Measurements from ENCODE around the gene PITX2. TPM values are rescaled to one million over a fixed set of nuclear protein-coding genes. Genes with fewer than 3 reads are reported as not detected.

PITX2 gene
- total and polyA plus RNA-seq, 2 of the 13 experiments (the other 11 are each of a cell fraction or from before 2014, with no cell fraction given) = not detected

DNA sequence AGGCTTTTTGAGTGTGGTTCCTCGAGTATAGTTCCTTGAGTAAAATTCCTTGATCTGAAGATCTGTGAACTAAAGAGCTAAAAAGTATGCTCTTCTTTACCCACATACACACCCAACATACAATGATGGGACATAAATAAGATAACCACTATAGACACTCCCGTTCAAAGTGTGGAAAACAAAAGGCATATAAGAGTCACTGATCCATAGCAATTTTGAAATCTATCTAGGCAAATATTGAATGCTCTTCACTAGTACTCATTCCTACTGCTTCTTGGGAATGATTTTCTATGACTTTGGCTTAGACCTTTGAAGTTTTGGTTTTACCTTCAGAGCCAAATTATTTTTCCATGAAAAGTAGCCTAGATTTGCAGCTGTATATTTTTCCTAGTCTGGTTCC lies 26.4 kb downstream of the PITX2 start (continued):
- TF ChIP-seq, protein P1, sequence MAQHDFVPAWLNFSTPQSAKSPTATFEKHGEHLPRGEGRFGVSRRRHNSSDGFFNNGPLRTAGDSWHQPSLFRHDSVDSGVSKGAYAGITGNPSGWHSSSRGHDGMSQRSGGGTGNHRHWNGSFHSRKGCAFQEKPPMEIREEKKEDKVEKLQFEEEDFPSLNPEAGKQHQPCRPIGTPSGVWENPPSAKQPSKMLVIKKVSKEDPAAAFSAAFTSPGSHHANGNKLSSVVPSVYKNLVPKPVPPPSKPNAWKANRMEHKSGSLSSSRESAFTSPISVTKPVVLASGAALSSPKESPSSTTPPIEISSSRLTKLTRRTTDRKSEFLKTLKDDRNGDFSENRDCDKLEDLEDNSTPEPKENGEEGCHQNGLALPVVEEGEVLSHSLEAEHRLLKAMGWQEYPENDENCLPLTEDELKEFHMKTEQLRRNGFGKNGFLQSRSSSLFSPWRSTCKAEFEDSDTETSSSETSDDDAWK (CRISPR knock-in tag; IDR thresholded peaks at IDR 0.05) = no peak

DNA sequence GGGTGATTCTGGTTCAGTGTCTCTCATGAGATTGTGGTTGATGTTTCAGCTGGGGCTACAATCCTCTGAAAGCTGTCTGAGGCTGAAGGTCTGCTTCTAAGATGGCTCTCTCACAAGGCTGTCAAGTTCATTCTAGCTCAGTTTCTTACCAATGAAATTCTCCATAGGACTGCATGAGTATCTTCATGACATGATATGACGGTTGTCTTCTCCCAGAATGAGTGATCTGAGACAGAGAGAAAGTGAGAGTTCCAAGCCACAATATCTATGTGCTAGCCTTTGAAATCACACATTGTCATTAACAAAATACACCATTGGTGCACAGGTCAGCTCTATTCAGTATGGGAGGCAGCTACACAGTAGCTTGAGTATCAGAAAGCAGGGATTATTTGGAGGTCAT lies 27.3 kb downstream of the PITX2 start:
- Histone ChIP-seq H3K27ac (ENCODE audit: extremely low read length, insufficient read depth, low read length) (no peak overlapping the region), H4K20me1 (ENCODE audit: insufficient read depth, low read length) (no peaks in the 10 kb centered on the region), H2AFZ (ENCODE audit: low read length) (no peak overlapping the region), H3K4me1 (ENCODE audit: insufficient read depth, low read length) (no peaks in the 10 kb centered on the region), H3K9ac (ENCODE audit: insufficient read depth, low read depth, low read length) (no peak overlapping the region), H3K9me3 (ENCODE audit: low read length) (peaks cover 5% of the 10 kb centered on the region; the same call in 1 of the 2 replicates), H3K36me3 (replicated peaks in 1 of 2; ENCODE audit: control insufficient read depth in 1 of 2, insufficient read depth in 2 of 2, low read length in 2 of 2) (no peaks in the 10 kb centered on the region), H3K27me3 (ENCODE audit: control insufficient read depth in 1 of 2, insufficient read depth in 2 of 2, low read length in 2 of 2) (no peaks in the 10 kb centered on the region), H3K79me2 (ENCODE audit: insufficient read depth, low read length) (no peaks in the 10 kb centered on the region), H3K4me2 (ENCODE audit: low read depth, low read length) (no peak overlapping the region), H3K4me3 (replicated peaks in 1 of 3; ENCODE audit: insufficient read depth in 1 of 3, low read depth in 2 of 3, low read length in 3 of 3) (no peak overlapping the region)
- POLR2A ChIA-PET = no interaction called here
- ATAC-seq (no peak), FAIRE-seq (no peak), DNase-seq (ENCODE audit: low spot score) (no peak)
- TF ChIP-seq NAIF1 (CRISPR knock-in tag; IDR thresholded peaks at IDR 0.05; ENCODE audit: borderline replicate concordance) = no peak
- TF ChIP-seq KDM4B (CRISPR knock-in tag; IDR thresholded peaks at IDR 0.05) = no peak
- no peak for TF ChIP-seq GATA4 (IDR thresholded peaks at IDR 0.05; ENCODE audit: borderline replicate concordance, low read depth)
- no peak for TF ChIP-seq ZNF644 (CRISPR knock-in tag; IDR thresholded peaks at IDR 0.05; ENCODE audit: low read depth)
- TF ChIP-seq TGIF2 (CRISPR knock-in tag; IDR thresholded peaks at IDR 0.05) = no peak
- no peak for TF ChIP-seq ZNF326 (CRISPR knock-in tag; IDR thresholded peaks at IDR 0.05; ENCODE audit: borderline replicate concordance)
- TF ChIP-seq TCF7 (IDR thresholded peaks at IDR 0.05; ENCODE audit: low read depth) = no peak
- TF ChIP-seq, protein P2, sequence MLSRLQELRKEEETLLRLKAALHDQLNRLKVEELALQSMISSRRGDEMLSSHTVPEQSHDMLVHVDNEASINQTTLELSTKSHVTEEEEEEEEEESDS (CRISPR knock-in tag; IDR thresholded peaks at IDR 0.05; ENCODE audit: borderline replicate concordance) = no peak
- TF ChIP-seq, protein P3, sequence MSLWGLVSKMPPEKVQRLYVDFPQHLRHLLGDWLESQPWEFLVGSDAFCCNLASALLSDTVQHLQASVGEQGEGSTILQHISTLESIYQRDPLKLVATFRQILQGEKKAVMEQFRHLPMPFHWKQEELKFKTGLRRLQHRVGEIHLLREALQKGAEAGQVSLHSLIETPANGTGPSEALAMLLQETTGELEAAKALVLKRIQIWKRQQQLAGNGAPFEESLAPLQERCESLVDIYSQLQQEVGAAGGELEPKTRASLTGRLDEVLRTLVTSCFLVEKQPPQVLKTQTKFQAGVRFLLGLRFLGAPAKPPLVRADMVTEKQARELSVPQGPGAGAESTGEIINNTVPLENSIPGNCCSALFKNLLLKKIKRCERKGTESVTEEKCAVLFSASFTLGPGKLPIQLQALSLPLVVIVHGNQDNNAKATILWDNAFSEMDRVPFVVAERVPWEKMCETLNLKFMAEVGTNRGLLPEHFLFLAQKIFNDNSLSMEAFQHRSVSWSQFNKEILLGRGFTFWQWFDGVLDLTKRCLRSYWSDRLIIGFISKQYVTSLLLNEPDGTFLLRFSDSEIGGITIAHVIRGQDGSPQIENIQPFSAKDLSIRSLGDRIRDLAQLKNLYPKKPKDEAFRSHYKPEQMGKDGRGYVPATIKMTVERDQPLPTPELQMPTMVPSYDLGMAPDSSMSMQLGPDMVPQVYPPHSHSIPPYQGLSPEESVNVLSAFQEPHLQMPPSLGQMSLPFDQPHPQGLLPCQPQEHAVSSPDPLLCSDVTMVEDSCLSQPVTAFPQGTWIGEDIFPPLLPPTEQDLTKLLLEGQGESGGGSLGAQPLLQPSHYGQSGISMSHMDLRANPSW (CRISPR knock-in tag; IDR thresholded peaks at IDR 0.05; ENCODE audit: borderline replicate concordance) = no peak
- TF ChIP-seq ZNF83 (CRISPR knock-in tag; IDR thresholded peaks at IDR 0.05; ENCODE audit: borderline replicate concordance) = no peak
- TF ChIP-seq, protein P4, sequence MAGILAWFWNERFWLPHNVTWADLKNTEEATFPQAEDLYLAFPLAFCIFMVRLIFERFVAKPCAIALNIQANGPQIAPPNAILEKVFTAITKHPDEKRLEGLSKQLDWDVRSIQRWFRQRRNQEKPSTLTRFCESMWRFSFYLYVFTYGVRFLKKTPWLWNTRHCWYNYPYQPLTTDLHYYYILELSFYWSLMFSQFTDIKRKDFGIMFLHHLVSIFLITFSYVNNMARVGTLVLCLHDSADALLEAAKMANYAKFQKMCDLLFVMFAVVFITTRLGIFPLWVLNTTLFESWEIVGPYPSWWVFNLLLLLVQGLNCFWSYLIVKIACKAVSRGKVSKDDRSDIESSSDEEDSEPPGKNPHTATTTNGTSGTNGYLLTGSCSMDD (CRISPR knock-in tag; IDR thresholded peaks at IDR 0.05) = no peak
- TF ChIP-seq ZNF333 (CRISPR knock-in tag; IDR thresholded peaks at IDR 0.05; ENCODE audit: borderline replicate concordance) = no peak
- TF ChIP-seq, protein P5, sequence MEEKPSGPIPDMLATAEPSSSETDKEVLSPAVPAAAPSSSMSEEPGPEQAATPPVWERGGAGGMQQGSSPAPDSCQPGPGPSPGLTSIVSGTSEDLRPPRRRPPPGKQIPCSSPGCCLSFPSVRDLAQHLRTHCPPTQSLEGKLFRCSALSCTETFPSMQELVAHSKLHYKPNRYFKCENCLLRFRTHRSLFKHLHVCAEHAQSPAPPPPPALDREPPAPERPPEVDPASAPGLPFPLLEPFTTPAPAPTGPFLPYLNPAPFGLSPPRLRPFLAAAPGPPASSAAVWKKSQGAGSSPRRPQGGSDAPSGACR (CRISPR knock-in tag; IDR thresholded peaks at IDR 0.05) = no peak
- no peak for TF ChIP-seq ZNF777 (CRISPR knock-in tag; IDR thresholded peaks at IDR 0.05)
- TF ChIP-seq, protein P6, sequence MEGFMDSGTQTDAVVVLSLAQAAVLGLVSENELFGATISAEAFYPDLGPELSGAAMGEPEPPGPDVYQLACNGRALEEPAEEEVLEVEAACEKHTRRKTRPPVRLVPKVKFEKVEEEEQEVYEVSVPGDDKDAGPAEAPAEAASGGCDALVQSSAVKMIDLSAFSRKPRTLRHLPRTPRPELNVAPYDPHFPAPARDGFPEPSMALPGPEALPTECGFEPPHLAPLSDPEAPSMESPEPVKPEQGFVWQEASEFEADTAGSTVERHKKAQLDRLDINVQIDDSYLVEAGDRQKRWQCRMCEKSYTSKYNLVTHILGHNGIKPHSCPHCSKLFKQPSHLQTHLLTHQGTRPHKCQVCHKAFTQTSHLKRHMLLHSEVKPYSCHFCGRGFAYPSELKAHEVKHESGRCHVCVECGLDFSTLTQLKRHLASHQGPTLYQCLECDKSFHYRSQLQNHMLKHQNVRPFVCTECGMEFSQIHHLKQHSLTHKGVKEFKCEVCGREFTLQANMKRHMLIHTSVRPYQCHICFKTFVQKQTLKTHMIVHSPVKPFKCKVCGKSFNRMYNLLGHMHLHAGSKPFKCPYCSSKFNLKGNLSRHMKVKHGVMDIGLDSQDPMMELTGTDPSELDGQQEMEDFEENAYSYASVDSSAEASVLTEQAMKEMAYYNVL (CRISPR knock-in tag; IDR thresholded peaks at IDR 0.05; ENCODE audit: borderline replicate concordance) = no peak
- intact Hi-C loops (cut with micrococcal nuclease; ENCODE audit: unreplicated experiment) (no loop called here), in situ Hi-C loops (cut with HindIII; ENCODE audit: extremely low pct_ligation_motif_present, low pct_unique_long_range_greater_than_20kb) (no loop called here)
- BruUV-seq (replicated peaks) = no TSS peak
- 0% methylated on average over 1 of the region's 1 CpG for WGBS (ENCODE audit: low lambda C conversion rate)
- CTCF ChIA-PET (ENCODE audit: low intra/inter-chr PET ratio, low total read pairs) = no interaction called here
